Caco-2 (cell line): ENCODE measurements around the gene RSU1. TPM values are rescaled to one million over a fixed set of nuclear protein-coding genes. Genes with fewer than 3 reads are reported as not detected.

Source experiments
- BruUV-seq: library from RNA; stranded (reverse); fragments of 400-500 nt; replicated peaks from 2 replicates; lab custom pipeline; 2021; lab: Mats Ljungman, UMichigan
- CTCF ChIA-PET: fragments of 300-600 bp; sonication (Branson Sonifier 250); formaldehyde crosslinking; loops from one replicate; lab custom pipeline; 2022; ENCODE audit warnings: antibody characterized with exemption; lab: Charles Lee
- POLR2A ChIA-PET: fragments of 300-600 bp; sonication (Branson Sonifier 250); formaldehyde crosslinking; loops from one replicate; lab custom pipeline; 2022; ENCODE audit warnings: antibody characterized with exemption; lab: Charles Lee
- DNase-seq, 2 experiments: peaks; one replicate each; pipeline versions ENCODE4 v3.0.0 to v3.0.0-alpha.2; 2020 to 2022
- H3K27me3 ChIP-seq: replicated peaks from 2 replicates; pipeline ENCODE4 v1.6.0; 2011; ENCODE audit warnings: low read length; ENCODE audit not compliant: control insufficient read depth, insufficient read depth
- H3K36me3 ChIP-seq: 2 replicates; pipeline ENCODE4 v1.5.1; 2011; ENCODE audit warnings: low read length; ENCODE audit not compliant: control insufficient read depth, insufficient read depth
- H3K4me1 ChIP-seq: fragments of 250-450 bp; sonication (Bioruptor Pico); 2 replicates; pipeline ENCODE4 v1.5.1; 2020; ENCODE audit warnings: mild to moderate bottlenecking
- H3K4me3 ChIP-seq: 2 replicates; pipeline ENCODE4 v1.5.1; 2011; ENCODE audit warnings: low read depth, mild to moderate bottlenecking, control low read depth, low read length
- H3K9me3 ChIP-seq: fragments of 250-450 bp; sonication (Bioruptor Pico); 2 replicates; pipeline ENCODE4 v1.5.1; 2020; ENCODE audit warnings: mild to moderate bottlenecking, moderate library complexity
- H3K27ac Mint-ChIP-seq: one replicate; pipeline ENCODE4 v1.8.0; 2022; ENCODE audit warnings: mixed read lengths; ENCODE audit not compliant: unreplicated experiment
- H3K27me3 Mint-ChIP-seq: one replicate; pipeline ENCODE4 v1.8.0; 2022; ENCODE audit warnings: mixed read lengths; ENCODE audit not compliant: insufficient read depth, unreplicated experiment
- H3K36me3 Mint-ChIP-seq: one replicate; pipeline ENCODE4 v1.8.0; 2022; ENCODE audit warnings: mild to moderate bottlenecking, mixed read lengths; ENCODE audit not compliant: insufficient read depth, unreplicated experiment
- H3K4me1 Mint-ChIP-seq: one replicate; pipeline ENCODE4 v1.8.0; 2022; ENCODE audit warnings: low read depth, mixed read lengths; ENCODE audit not compliant: unreplicated experiment
- H3K4me3 Mint-ChIP-seq: one replicate; pipeline ENCODE4 v1.8.0; 2022; ENCODE audit warnings: mild to moderate bottlenecking, moderate library complexity, mixed read lengths; ENCODE audit not compliant: unreplicated experiment
- H3K9me3 Mint-ChIP-seq: one replicate; pipeline ENCODE4 v1.8.0; 2022; ENCODE audit warnings: mixed read lengths; ENCODE audit not compliant: unreplicated experiment
- intact Hi-C: fragments of 100-400 bp; cut with micrococcal nuclease; formaldehyde crosslinking; loops from one replicate; pipeline ENCODE4 v1.10.0; 2022; ENCODE audit not compliant: unreplicated experiment
- total RNA-seq: library from RNA; stranded (reverse); gene quantifications from 2 replicates; pipeline ENCODE4 v1.2.3, GENCODE V29; 2022
- TF ChIP-seq, protein P1 (sequence below), 2 experiments: fragments of 200-600 bp in 1 of 2; IDR thresholded peaks; 1 replicate in 1 of 2; 2 replicates in 1 of 2; pipeline versions ENCODE4 v1.5.1 to v1.8.0; 2011 to 2022; ENCODE audit warnings: antibody characterized with exemption in 1 of 2, control low read depth in 1 of 2, inconsistent platforms in 1 of 2, low read depth in 1 of 2, low read length in 1 of 2, mild to moderate bottlenecking in 1 of 2, moderate library complexity in 1 of 2; ENCODE audit not compliant: insufficient read depth in 1 of 2, severe bottlenecking in 1 of 2, unreplicated experiment in 1 of 2

The RSU1 gene
- total RNA-seq, 1 experiment from 2014 or later, result 62.0 TPM

DNA sequence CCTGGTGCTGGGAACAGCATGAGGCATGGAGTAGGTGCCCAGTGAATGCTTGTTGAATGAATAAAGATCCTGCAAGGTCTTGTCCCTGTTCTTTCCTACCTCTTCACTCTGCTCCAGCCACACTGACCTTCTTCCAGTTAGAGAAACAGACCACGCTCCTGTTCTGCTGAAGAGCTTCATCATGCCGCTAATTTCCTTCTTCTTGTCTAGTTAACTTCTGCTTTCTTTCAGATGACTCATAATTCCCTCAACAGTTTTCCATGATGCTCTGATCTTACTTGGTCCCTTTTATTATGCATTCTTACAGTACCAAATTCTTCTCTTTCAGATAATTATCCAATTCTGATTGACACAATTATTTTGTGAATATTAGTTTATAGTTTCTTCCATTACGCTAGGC, 236.0 kb downstream of the RSU1 start:
- Histone ChIP-seq H3K4me1 (no peaks in the 10 kb centered on the region), H3K27me3 (no peaks in the 10 kb centered on the region; the same call in 1 of the 2 replicates), H3K4me3 (no peak overlapping the region), H3K9me3 (no peaks in the 10 kb centered on the region), H3K36me3 (no peaks in the 10 kb centered on the region)
- ChIA-PET CTCF (no interaction called here), POLR2A (no interaction called here)
- no peaks in the 10 kb centered on the region for H3K4me1 Mint-ChIP-seq
- DNase-seq, result no peak
- TF ChIP-seq, protein P1, sequence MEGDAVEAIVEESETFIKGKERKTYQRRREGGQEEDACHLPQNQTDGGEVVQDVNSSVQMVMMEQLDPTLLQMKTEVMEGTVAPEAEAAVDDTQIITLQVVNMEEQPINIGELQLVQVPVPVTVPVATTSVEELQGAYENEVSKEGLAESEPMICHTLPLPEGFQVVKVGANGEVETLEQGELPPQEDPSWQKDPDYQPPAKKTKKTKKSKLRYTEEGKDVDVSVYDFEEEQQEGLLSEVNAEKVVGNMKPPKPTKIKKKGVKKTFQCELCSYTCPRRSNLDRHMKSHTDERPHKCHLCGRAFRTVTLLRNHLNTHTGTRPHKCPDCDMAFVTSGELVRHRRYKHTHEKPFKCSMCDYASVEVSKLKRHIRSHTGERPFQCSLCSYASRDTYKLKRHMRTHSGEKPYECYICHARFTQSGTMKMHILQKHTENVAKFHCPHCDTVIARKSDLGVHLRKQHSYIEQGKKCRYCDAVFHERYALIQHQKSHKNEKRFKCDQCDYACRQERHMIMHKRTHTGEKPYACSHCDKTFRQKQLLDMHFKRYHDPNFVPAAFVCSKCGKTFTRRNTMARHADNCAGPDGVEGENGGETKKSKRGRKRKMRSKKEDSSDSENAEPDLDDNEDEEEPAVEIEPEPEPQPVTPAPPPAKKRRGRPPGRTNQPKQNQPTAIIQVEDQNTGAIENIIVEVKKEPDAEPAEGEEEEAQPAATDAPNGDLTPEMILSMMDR (IDR thresholded peaks at IDR 0.05; ENCODE audit: insufficient read depth in 1 of 2, low read depth in 1 of 2, low read length in 1 of 2, severe bottlenecking in 1 of 2, unreplicated experiment in 1 of 2), result no peak
- H3K4me3 Mint-ChIP-seq, result no peak overlapping the region
- intact Hi-C loops, result no loop called here
- no TSS peak for BruUV-seq
- H3K27ac Mint-ChIP-seq, result no peak overlapping the region
- H3K9me3 Mint-ChIP-seq, result no peaks in the 10 kb centered on the region
- no peaks in the 10 kb centered on the region for H3K36me3 Mint-ChIP-seq
- H3K27me3 Mint-ChIP-seq, result peaks cover 9% of the 10 kb centered on the region

GRCh38 chr10:16570731-16571130, 246.5 kb downstream of the RSU1 start:
- Mint-ChIP-seq H3K4me1 (peaks cover 8% of the 10 kb centered on the region), H3K9me3 (no peaks in the 10 kb centered on the region), H3K36me3 (no peaks in the 10 kb centered on the region), H3K4me3 (no peak overlapping the region), H3K27ac (no peak overlapping the region), H3K27me3 (peaks cover 17% of the 10 kb centered on the region)
- Histone ChIP-seq H3K27me3 (no peaks in the 10 kb centered on the region), H3K36me3 (no peaks in the 10 kb centered on the region), H3K4me1 (no peaks in the 10 kb centered on the region), H3K4me3 (no peak overlapping the region), H3K9me3 (no peaks in the 10 kb centered on the region; the same call in 1 of the 2 replicates)
- ChIA-PET POLR2A (no interaction called here), CTCF (no interaction called here)
- intact Hi-C loops, result no loop called here
- TF ChIP-seq, protein P1 (IDR thresholded peaks at IDR 0.05; ENCODE audit: insufficient read depth in 1 of 2, low read depth in 1 of 2, low read length in 1 of 2, severe bottlenecking in 1 of 2, unreplicated experiment in 1 of 2), result no peak
- no peak for DNase-seq
- no TSS peak for BruUV-seq

GRCh38 chr10:16566202-16566805, 250.9 kb downstream of the RSU1 start:
- no peak overlapping the region for H3K27ac Mint-ChIP-seq
- Histone ChIP-seq H3K9me3 (peaks cover 5% of the 10 kb centered on the region; the same call in 1 of the 2 replicates), H3K36me3 (no peaks in the 10 kb centered on the region), H3K4me1 (no peaks in the 10 kb centered on the region), H3K27me3 (no peaks in the 10 kb centered on the region), H3K4me3 (no peak overlapping the region)
- intact Hi-C loops, result no loop called here
- H3K4me1 Mint-ChIP-seq, result peaks cover 12% of the 10 kb centered on the region
- TF ChIP-seq, protein P1 (IDR thresholded peaks at IDR 0.05; ENCODE audit: insufficient read depth in 1 of 2, low read depth in 1 of 2, low read length in 1 of 2, severe bottlenecking in 1 of 2, unreplicated experiment in 1 of 2), result no peak
- DNase-seq, result no peak
- CTCF ChIA-PET, result no interaction called here
- H3K27me3 Mint-ChIP-seq, result peaks cover 10% of the 10 kb centered on the region
- no peaks in the 10 kb centered on the region for H3K9me3 Mint-ChIP-seq
- no TSS peak for BruUV-seq
- POLR2A ChIA-PET, result no interaction called here
- peak overlapping the region; percentile 8 for H3K4me3 Mint-ChIP-seq
- H3K36me3 Mint-ChIP-seq, result no peaks in the 10 kb centered on the region
